ENCODE results near the gene NCAM1. TPM values are rescaled to one million over a fixed set of nuclear protein-coding genes. Genes with fewer than 3 reads are reported as not detected.

The NCAM1 gene
- total RNA-seq, 1 experiment from 2014 or later: 0.95 TPM

- Histone ChIP-seq H3K9me3 (no peaks in the 10 kb centered on the region), H3K36me3 (ENCODE audit: control insufficient read depth, insufficient read depth, low read length) (no peaks in the 10 kb centered on the region), H3K4me1 (no peaks in the 10 kb centered on the region), H3K27me3 (replicated peaks; ENCODE audit: control insufficient read depth, insufficient read depth, low read length) (no peaks in the 10 kb centered on the region), H3K4me3 (ENCODE audit: low read depth, low read length) (no peak overlapping the region)
- Mint-ChIP-seq H3K36me3 (ENCODE audit: insufficient read depth, unreplicated experiment) (no peaks in the 10 kb centered on the region), H3K4me1 (ENCODE audit: low read depth, unreplicated experiment) (no peaks in the 10 kb centered on the region), H3K9me3 (ENCODE audit: unreplicated experiment) (no peaks in the 10 kb centered on the region), H3K27me3 (ENCODE audit: insufficient read depth, unreplicated experiment) (peaks cover 16% of the 10 kb centered on the region), H3K4me3 (ENCODE audit: unreplicated experiment) (no peak overlapping the region), H3K27ac (ENCODE audit: unreplicated experiment) (no peak overlapping the region)
- CTCF ChIA-PET: no interaction called here
- no peak for DNase-seq
- intact Hi-C loops (cut with micrococcal nuclease; ENCODE audit: unreplicated experiment): no loop called here
- TF ChIP-seq, protein P1, sequence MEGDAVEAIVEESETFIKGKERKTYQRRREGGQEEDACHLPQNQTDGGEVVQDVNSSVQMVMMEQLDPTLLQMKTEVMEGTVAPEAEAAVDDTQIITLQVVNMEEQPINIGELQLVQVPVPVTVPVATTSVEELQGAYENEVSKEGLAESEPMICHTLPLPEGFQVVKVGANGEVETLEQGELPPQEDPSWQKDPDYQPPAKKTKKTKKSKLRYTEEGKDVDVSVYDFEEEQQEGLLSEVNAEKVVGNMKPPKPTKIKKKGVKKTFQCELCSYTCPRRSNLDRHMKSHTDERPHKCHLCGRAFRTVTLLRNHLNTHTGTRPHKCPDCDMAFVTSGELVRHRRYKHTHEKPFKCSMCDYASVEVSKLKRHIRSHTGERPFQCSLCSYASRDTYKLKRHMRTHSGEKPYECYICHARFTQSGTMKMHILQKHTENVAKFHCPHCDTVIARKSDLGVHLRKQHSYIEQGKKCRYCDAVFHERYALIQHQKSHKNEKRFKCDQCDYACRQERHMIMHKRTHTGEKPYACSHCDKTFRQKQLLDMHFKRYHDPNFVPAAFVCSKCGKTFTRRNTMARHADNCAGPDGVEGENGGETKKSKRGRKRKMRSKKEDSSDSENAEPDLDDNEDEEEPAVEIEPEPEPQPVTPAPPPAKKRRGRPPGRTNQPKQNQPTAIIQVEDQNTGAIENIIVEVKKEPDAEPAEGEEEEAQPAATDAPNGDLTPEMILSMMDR (IDR thresholded peaks at IDR 0.05; ENCODE audit: insufficient read depth in 1 of 2, low read depth in 1 of 2, low read length in 1 of 2, severe bottlenecking in 1 of 2, unreplicated experiment in 1 of 2): no peak
- POLR2A ChIA-PET: no interaction called here
- BruUV-seq (replicated peaks): no TSS peak
Observed at GRCh38 chr11:113192121-113192925, 231.1 kb downstream of the NCAM1 start.

- CTCF ChIA-PET: no interaction called here
- Mint-ChIP-seq H3K27me3 (ENCODE audit: insufficient read depth, unreplicated experiment) (peaks cover 22% of the 10 kb centered on the region), H3K27ac (ENCODE audit: unreplicated experiment) (no peak overlapping the region)
Observed at GRCh38 chr11:113193016-113193415, 231.8 kb downstream of the NCAM1 start.

DNA sequence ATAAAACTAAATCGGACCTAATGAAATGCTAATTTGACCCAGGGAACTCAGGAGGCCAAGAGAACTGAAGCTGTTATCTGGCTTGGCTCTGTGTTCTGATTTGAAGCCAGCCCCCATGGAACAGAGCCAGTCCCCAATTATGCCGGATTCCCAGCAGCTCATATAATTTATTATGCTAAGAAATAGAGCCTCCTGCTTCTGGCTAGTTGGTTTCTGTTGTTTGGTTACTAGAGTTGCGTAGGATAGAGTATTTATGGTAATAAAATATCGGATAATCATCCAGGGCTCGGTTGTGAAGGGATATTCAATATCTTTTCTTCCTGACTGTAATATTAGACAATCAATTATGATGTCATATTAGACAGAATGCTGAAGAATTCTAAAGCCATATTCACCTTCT is 232.7 kb downstream of the NCAM1 start:
- DNase-seq: no peak
- H3K36me3 Mint-ChIP-seq (ENCODE audit: insufficient read depth, unreplicated experiment): no peaks in the 10 kb centered on the region
- Histone ChIP-seq H3K9me3 (no peaks in the 10 kb centered on the region), H3K4me3 (ENCODE audit: low read depth, low read length) (no peak overlapping the region), H3K4me1 (no peaks in the 10 kb centered on the region), H3K27me3 (replicated peaks; ENCODE audit: control insufficient read depth, insufficient read depth, low read length) (no peaks in the 10 kb centered on the region), H3K36me3 (ENCODE audit: control insufficient read depth, insufficient read depth, low read length) (no peaks in the 10 kb centered on the region)
- no peak overlapping the region for H3K4me3 Mint-ChIP-seq (ENCODE audit: unreplicated experiment)
- ChIA-PET CTCF (no interaction called here), POLR2A (no interaction called here)
- H3K9me3 Mint-ChIP-seq (ENCODE audit: unreplicated experiment): no peaks in the 10 kb centered on the region
- peaks cover 3% of the 10 kb centered on the region for H3K4me1 Mint-ChIP-seq (ENCODE audit: low read depth, unreplicated experiment)
- peaks cover 19% of the 10 kb centered on the region for H3K27me3 Mint-ChIP-seq (ENCODE audit: insufficient read depth, unreplicated experiment)
- TF ChIP-seq, protein P1 (IDR thresholded peaks at IDR 0.05; ENCODE audit: insufficient read depth in 1 of 2, low read depth in 1 of 2, low read length in 1 of 2, severe bottlenecking in 1 of 2, unreplicated experiment in 1 of 2): no peak
- no peak overlapping the region for H3K27ac Mint-ChIP-seq (ENCODE audit: unreplicated experiment)
- no TSS peak for BruUV-seq (replicated peaks)
- intact Hi-C loops (cut with micrococcal nuclease; ENCODE audit: unreplicated experiment): no loop called here

More at GRCh38 chr11:113193016-113193415, 231.8 kb downstream of the NCAM1 start:
- TF ChIP-seq, protein P1 (IDR thresholded peaks at IDR 0.05; ENCODE audit: insufficient read depth in 1 of 2, low read depth in 1 of 2, low read length in 1 of 2, severe bottlenecking in 1 of 2, unreplicated experiment in 1 of 2): no peak
- H3K4me3 ChIP-seq (ENCODE audit: low read depth, low read length): no peak overlapping the region
- DNase-seq: no peak
- no peak overlapping the region for H3K4me3 Mint-ChIP-seq (ENCODE audit: unreplicated experiment)
- no peaks in the 10 kb centered on the region for H3K4me1 ChIP-seq
- BruUV-seq (replicated peaks): no TSS peak
- H3K4me1 Mint-ChIP-seq (ENCODE audit: low read depth, unreplicated experiment): no peaks in the 10 kb centered on the region
- no peaks in the 10 kb centered on the region for H3K9me3 Mint-ChIP-seq (ENCODE audit: unreplicated experiment)
- H3K36me3 Mint-ChIP-seq (ENCODE audit: insufficient read depth, unreplicated experiment): no peaks in the 10 kb centered on the region
- POLR2A ChIA-PET: no interaction called here
- intact Hi-C loops (cut with micrococcal nuclease; ENCODE audit: unreplicated experiment): no loop called here
- no peaks in the 10 kb centered on the region for H3K36me3 ChIP-seq (ENCODE audit: control insufficient read depth, insufficient read depth, low read length)
- no peaks in the 10 kb centered on the region for H3K27me3 ChIP-seq (replicated peaks; ENCODE audit: control insufficient read depth, insufficient read depth, low read length)
- no peaks in the 10 kb centered on the region for H3K9me3 ChIP-seq
